SK-MEL-5 (cell line): ENCODE data around the gene CCDC30. TPM values are rescaled to one million over a fixed set of nuclear protein-coding genes. Genes with fewer than 3 reads are reported as not detected.

Source experiments
- DNase-seq: peaks from one replicate; pipeline ENCODE4 v3.0.0-alpha.2; 2016; ENCODE audit warnings: low read depth, low spot score
- in situ Hi-C: cut with HindIII; loops from 2 replicates; pipeline ENCODE4 v1.10.0; 2016; ENCODE audit warnings: low sequenced_read_pairs, high pct_unique_total_duplicates, low pct_unique_long_range_greater_than_20kb
- small RNA-seq, 2 experiments: library from RNA; depleted of rRNA; stranded (forward); fragments of <200 nt; gene quantifications; one replicate each; pipeline ENCODE3, GENCODE V24; 2014
- total RNA-seq: library from RNA; depleted of rRNA; stranded (reverse); fragments of >200 nt; shearing (Covaris generic); gene quantifications from 2 replicates; pipeline ENCODE4 v1.2.3, GENCODE V29; 2014; rRNA removed

The CCDC30 gene
- total RNA-seq, 1 experiment from 2014 or later = 1.5 TPM

GRCh38 chr1:42692911-42693310, 229.8 kb downstream of the CCDC30 start:
- no peak for DNase-seq
- in situ Hi-C loops = no loop called here

- DNase-seq = no peak
- in situ Hi-C loops = no loop called here
Observed at GRCh38 chr1:42698081-42698813, 235.2 kb downstream of the CCDC30 start.

- in situ Hi-C loops = no loop called here
- DNase-seq = no peak
Observed at GRCh38 chr1:42700006-42700405, 236.9 kb downstream of the CCDC30 start.

DNA sequence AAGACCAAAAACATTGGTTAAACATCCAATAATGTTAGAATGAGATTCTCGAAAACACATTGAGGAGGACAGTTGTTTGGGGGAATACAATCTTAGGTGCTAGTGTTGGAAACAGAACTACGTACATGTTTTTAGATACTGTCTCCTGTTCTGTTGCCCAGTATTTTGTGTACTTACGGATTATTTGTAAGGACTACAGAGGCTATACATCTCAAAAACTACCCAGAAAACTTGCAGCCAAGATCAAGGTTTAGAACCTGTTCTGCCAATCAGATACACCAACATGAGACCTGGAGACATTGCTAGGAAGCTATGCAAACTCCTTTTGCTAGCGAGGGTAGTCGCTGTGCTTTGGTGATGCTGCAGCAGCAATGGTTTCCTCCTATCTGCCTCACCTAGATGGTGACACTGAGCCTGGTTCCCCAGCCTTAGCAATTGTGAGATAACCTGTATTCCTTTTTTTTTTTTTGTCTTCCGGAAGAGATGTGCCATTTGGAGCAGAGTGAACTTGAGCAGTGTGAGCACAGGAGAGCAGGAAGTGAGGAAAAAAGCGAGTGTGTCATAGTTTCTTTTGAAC, 240.9 kb downstream of the CCDC30 start:
- DNase-seq = no peak
- in situ Hi-C loops = no loop called here

Small RNA genes within 50 kb of the gene (small RNA-seq; reads per million reads assigned to genes)
- gene RNU6-536P (0 reads per million in 2 experiments), gene TMSB4XP1 (0 reads per million in 2 experiments)

Other genes starting within 250 kb of the CCDC30 start
- gene FOXJ3, start 128.1 kb upstream of the CCDC30 start, total RNA-seq = 27.8 and 35.3 TPM in 2 replicates
- gene RIMKLA, start 82.5 kb upstream of the CCDC30 start, total RNA-seq = 0.35 and 0.50 TPM in 2 replicates
- gene ZMYND12, start 7.3 kb upstream of the CCDC30 start, total RNA-seq = 0.29 and 1.3 TPM in 2 replicates
- gene PPCS, start 6.7 kb upstream of the CCDC30 start, total RNA-seq = 48.6 and 72.3 TPM in 2 replicates
- gene PPIH, start 195.1 kb downstream of the CCDC30 start, total RNA-seq = 25.8 and 30.3 TPM in 2 replicates
- 975 and 1,067 TPM in 2 replicates for gene YBX1, start 219.1 kb downstream of the CCDC30 start, total RNA-seq